HG02623 (cell line): ENCODE results near the gene TTLL10.

Source experiments
- ATAC-seq: cut with Tn5 transposase; IDR thresholded peaks from one replicate; pipeline ENCODE4 v1.9.1; 2021; ENCODE audit warnings: moderate library complexity; ENCODE audit not compliant: unreplicated experiment

The TTLL10 gene

GRCh38 chr1:1173793-1174415 is at the start of gene TTLL10:
TTLL10 (plus strand) TSS chr1:1173880; CDS start chr1:1179216, 5,336 bp downstream.
- ATAC-seq: no peak

- ATAC-seq: no peak
These were observed 49.2 kb upstream of the TTLL10 start for GRCh38 chr1:1124508-1124785.

GRCh38 chr1:1124786-1125642 is 48.7 kb upstream of the TTLL10 start:
- no peak for ATAC-seq

- ATAC-seq: no peak
These were observed 47.7 kb upstream of the TTLL10 start for GRCh38 chr1:1125945-1126344.

- ATAC-seq: no peak
These were observed 45.9 kb upstream of the TTLL10 start for GRCh38 chr1:1127551-1128451.

- ATAC-seq: no peak
These were observed 45.1 kb upstream of the TTLL10 start for GRCh38 chr1:1128454-1129139.

GRCh38 chr1:1129381-1129821 is 44.3 kb upstream of the TTLL10 start:
- ATAC-seq: no peak

- ATAC-seq: no peak
These were observed 43.2 kb upstream of the TTLL10 start for GRCh38 chr1:1130206-1131120.

GRCh38 chr1:1132042-1132950 is 41.4 kb upstream of the TTLL10 start:
- ATAC-seq: no peak

- ATAC-seq: no peak
These were observed 40.5 kb upstream of the TTLL10 start for GRCh38 chr1:1132956-1133750.

GRCh38 chr1:1134300-1134970 is 39.2 kb upstream of the TTLL10 start:
- no peak for ATAC-seq

- no peak for ATAC-seq
These were observed 38.1 kb upstream of the TTLL10 start for GRCh38 chr1:1135339-1136136.

- no peak for ATAC-seq
These were observed 37.0 kb upstream of the TTLL10 start for GRCh38 chr1:1136547-1137230.

GRCh38 chr1:1137256-1138045 is 36.2 kb upstream of the TTLL10 start:
- no peak for ATAC-seq

GRCh38 chr1:1140673-1141072 is 33.0 kb upstream of the TTLL10 start:
- no peak for ATAC-seq
